HG03354 (cell line): ENCODE measurements around the gene FMO4.
"Not testable (repeated sequence)": the region's sequence is repeated elsewhere in the genome, so short reads cannot be mapped to it uniquely, and the experiment has no call there.

Source experiments
- ATAC-seq: cut with Tn5 transposase; IDR thresholded peaks from one replicate; pipeline ENCODE4 v1.9.1; 2021; ENCODE audit warnings: mild to moderate bottlenecking; ENCODE audit not compliant: unreplicated experiment, poor library complexity, severe bottlenecking

Gene FMO4

GRCh38 chr1:171313835-171314320, at the start of gene FMO4:
FMO4 (plus strand) TSS chr1:171314183; CDS start chr1:171319826, 5,643 bp downstream.
- peak; percentile 100 for ATAC-seq

GRCh38 chr1:171265686-171266085, 48.3 kb upstream of the FMO4 start:
- no peak for ATAC-seq

GRCh38 chr1:171266930-171267329, 47.1 kb upstream of the FMO4 start:
- no peak for ATAC-seq

GRCh38 chr1:171267391-171267790, 46.6 kb upstream of the FMO4 start:
- no peak for ATAC-seq

GRCh38 chr1:171270806-171271205, 43.2 kb upstream of the FMO4 start:
- ATAC-seq = no peak

GRCh38 chr1:171277534-171277933, 36.4 kb upstream of the FMO4 start:
- no peak for ATAC-seq

- ATAC-seq = no peak
Observed at GRCh38 chr1:171279234-171279633, 34.7 kb upstream of the FMO4 start.

GRCh38 chr1:171279678-171280077, 34.3 kb upstream of the FMO4 start:
- ATAC-seq = no peak

GRCh38 chr1:171280599-171280998, 33.4 kb upstream of the FMO4 start:
- ATAC-seq = no peak

GRCh38 chr1:171286032-171286705, 27.8 kb upstream of the FMO4 start:
- ATAC-seq = peak; percentile 51

- no peak for ATAC-seq
Observed at GRCh38 chr1:171290621-171291020, 23.4 kb upstream of the FMO4 start.

- no peak for ATAC-seq
Observed at GRCh38 chr1:171292799-171293198, 21.2 kb upstream of the FMO4 start.

- ATAC-seq = not testable (repeated sequence)
Observed at GRCh38 chr1:171295383-171295782, 18.6 kb upstream of the FMO4 start.

GRCh38 chr1:171295821-171296220, 18.2 kb upstream of the FMO4 start:
- ATAC-seq = no peak

GRCh38 chr1:171296897-171297296, 17.1 kb upstream of the FMO4 start:
- no peak for ATAC-seq

- no peak for ATAC-seq
Observed at GRCh38 chr1:171298696-171299095, 15.3 kb upstream of the FMO4 start.

GRCh38 chr1:171299342-171299741, 14.6 kb upstream of the FMO4 start:
- no peak for ATAC-seq

GRCh38 chr1:171300401-171300800, 13.6 kb upstream of the FMO4 start:
- ATAC-seq = no peak

GRCh38 chr1:171310661-171311087, 3.3 kb upstream of the FMO4 start:
- ATAC-seq = no peak

- ATAC-seq = no peak
Observed at GRCh38 chr1:171311771-171312558, 2.0 kb upstream of the FMO4 start.

- ATAC-seq = peak; percentile 58
Observed at GRCh38 chr1:171313319-171313834, 606 bp upstream of the FMO4 start.
